PC-9 (cell line): Measurements from ENCODE around the gene TK1. TPM values are rescaled to one million over a fixed set of nuclear protein-coding genes. Genes with fewer than 3 reads are reported as not detected.

Source experiments
- BruUV-seq: library from RNA; stranded (reverse); fragments of 400-500 nt; replicated peaks from 2 replicates; lab custom pipeline; 2021; lab: Mats Ljungman, UMichigan
- CTCF ChIA-PET: fragments of 300-600 bp; sonication (Branson Sonifier 250); formaldehyde crosslinking; loops from one replicate; lab custom pipeline; 2022; ENCODE audit warnings: antibody characterized with exemption; lab: Charles Lee
- POLR2A ChIA-PET: fragments of 300-600 bp; sonication (Branson Sonifier 250); formaldehyde crosslinking; loops from one replicate; lab custom pipeline; 2022; ENCODE audit warnings: antibody characterized with exemption; ENCODE audit not compliant: unreplicated experiment; lab: Charles Lee
- DNase-seq, 2 experiments: peaks; one replicate each; pipeline versions ENCODE4 v3.0.0 to v3.0.0-alpha.2; 2015 to 2022; ENCODE audit warnings: mixed read lengths in 1 of 2
- H2AFZ ChIP-seq: fragments of 200-600 bp; sonication (generic); 2 replicates; pipeline ENCODE4 v1.8.1; 2017; ENCODE audit warnings: antibody characterized with exemption
- H3F3A ChIP-seq: fragments of 200-600 bp; sonication (generic); 2 replicates; pipeline ENCODE4 v1.8.1; 2017; ENCODE audit warnings: antibody characterized with exemption, mild to moderate bottlenecking, low read depth; ENCODE audit not compliant: insufficient read depth
- H3K27ac ChIP-seq: fragments of 200-600 bp; sonication (generic); 2 replicates; pipeline ENCODE4 v1.6.1; 2016; ENCODE audit warnings: mixed run types
- H3K27me3 ChIP-seq: fragments of 200-600 bp; sonication (generic); 2 replicates; pipeline ENCODE4 v1.6.1; 2016; ENCODE audit warnings: low read depth, mixed run types; ENCODE audit not compliant: insufficient read depth
- H3K36me3 ChIP-seq: fragments of 200-600 bp; sonication (generic); 2 replicates; pipeline ENCODE4 v1.6.1; 2016; ENCODE audit warnings: low read depth, mixed run types
- H3K4me1 ChIP-seq: fragments of 200-600 bp; sonication (generic); replicated peaks from 2 replicates; pipeline ENCODE4 v1.6.1; 2016; ENCODE audit warnings: mixed run types; ENCODE audit not compliant: insufficient read depth
- H3K4me2 ChIP-seq: fragments of 200-600 bp; sonication (generic); 2 replicates; pipeline ENCODE4 v1.6.1; 2017; ENCODE audit warnings: mixed run types
- H3K4me3 ChIP-seq: fragments of 200-600 bp; sonication (generic); 2 replicates; pipeline ENCODE4 v1.6.1; 2016; ENCODE audit warnings: mixed run types
- H3K79me2 ChIP-seq: fragments of 200-600 bp; sonication (generic); 2 replicates; pipeline ENCODE4 v1.6.1; 2017; ENCODE audit warnings: low read depth, mixed run types
- H3K9me2 ChIP-seq: fragments of 200-600 bp; sonication (generic); 2 replicates; pipeline ENCODE4 v1.8.1; 2017; ENCODE audit warnings: mild to moderate bottlenecking; ENCODE audit not compliant: insufficient read depth
- H3K9me3 ChIP-seq: fragments of 200-600 bp; sonication (generic); 2 replicates; pipeline ENCODE4 v1.8.1; 2016; ENCODE audit warnings: low read depth; ENCODE audit not compliant: insufficient read depth
- H4K20me1 ChIP-seq: fragments of 200-600 bp; sonication (generic); 2 replicates; pipeline ENCODE4 v1.8.1; 2017; ENCODE audit not compliant: insufficient read depth
- CTCF ChIP-seq: fragments of 200-600 bp; sonication (generic); conservative IDR thresholded peaks from 2 replicates; pipeline ENCODE4 v1.6.1; 2017; ENCODE audit warnings: mixed run types, antibody characterized with exemption, mild to moderate bottlenecking, moderate library complexity
- EZH2 ChIP-seq: fragments of 200-600 bp; sonication (generic); IDR thresholded peaks from 2 replicates; pipeline ENCODE4 v1.8.0; 2017; ENCODE audit warnings: antibody characterized with exemption, low read depth
- intact Hi-C: fragments of 100-400 bp; cut with micrococcal nuclease; formaldehyde crosslinking; loops from one replicate; pipeline ENCODE4 v1.10.0; 2022; ENCODE audit not compliant: unreplicated experiment
- total RNA-seq: library from RNA; stranded (reverse); gene quantifications from 2 replicates; pipeline ENCODE4 v1.2.3, GENCODE V29; 2021

Gene TK1
- total RNA-seq, 1 experiment from 2014 or later = 137 TPM

GRCh38 chr17:78142119-78142861 is 44.6 kb downstream of the TK1 start:
- ChIA-PET CTCF (interaction anchor here (0.6 to 0.7 kb wide), 4 partner anchors 14 to 1575 kb away, joined by 4 to 19 read pairs (median 14); no protein-coding TSS in a partner anchor), POLR2A (interaction anchor here (0.5 to 0.6 kb wide), 5 partner anchors 8 to 136 kb away, joined by 3 to 37 read pairs (median 3); partner anchors contain the start of gene TMC6)
- H3K4me1 ChIP-seq = peaks cover 53% of the 10 kb centered on the region
- H3K9me2 ChIP-seq = no peaks in the 10 kb centered on the region
- intact Hi-C loops = loop anchor here (1.0 kb wide), 2 partner anchors 27 to 45 kb away; partner anchors contain the start of genes AFMID and TK1
- DNase-seq = peak; percentile 88 to 95
- peak overlapping the region; percentile 77 for H3K27ac ChIP-seq
- peaks cover 54% of the 10 kb centered on the region; the same call in 1 of the 2 replicates for H3F3A ChIP-seq
- no peak overlapping the region for H2AFZ ChIP-seq
- no peaks in the 10 kb centered on the region for H3K79me2 ChIP-seq
- H3K4me2 ChIP-seq = peak overlapping the region; percentile 87
- H3K27me3 ChIP-seq = no peaks in the 10 kb centered on the region
- no peak overlapping the region for H3K4me3 ChIP-seq
- H3K9me3 ChIP-seq = no peaks in the 10 kb centered on the region
- TF ChIP-seq CTCF = no peak
- no peak for TF ChIP-seq EZH2
- H3K36me3 ChIP-seq = no peaks in the 10 kb centered on the region
- H4K20me1 ChIP-seq = no peaks in the 10 kb centered on the region
- no TSS peak for BruUV-seq

GRCh38 chr17:78141437-78142118 is 45.3 kb downstream of the TK1 start:
- DNase-seq = no peak
- BruUV-seq = no TSS peak
- Histone ChIP-seq H4K20me1 (no peaks in the 10 kb centered on the region), H3K9me2 (no peaks in the 10 kb centered on the region), H3F3A (peaks cover 54% of the 10 kb centered on the region; the same call in 1 of the 2 replicates), H2AFZ (no peak overlapping the region), H3K9me3 (no peaks in the 10 kb centered on the region), H3K4me3 (peak overlapping the region; percentile 23; the same call in 1 of the 2 replicates), H3K4me2 (peak overlapping the region; percentile 87), H3K4me1 (peaks cover 53% of the 10 kb centered on the region), H3K27ac (peak overlapping the region; percentile 77), H3K79me2 (no peaks in the 10 kb centered on the region), H3K36me3 (no peaks in the 10 kb centered on the region), H3K27me3 (no peaks in the 10 kb centered on the region)
- intact Hi-C loops = loop anchor here (1.0 kb wide), 2 partner anchors 28 to 46 kb away; partner anchors contain the start of genes AFMID and TK1
- POLR2A ChIA-PET = interaction anchor here (0.6 kb wide), 2 partner anchors 8 to 35 kb away, joined by 19 to 37 read pairs; no protein-coding TSS in a partner anchor
- CTCF ChIA-PET = interaction anchor here (0.6 to 0.7 kb wide), 3 partner anchors 93 to 1576 kb away, joined by 9 to 19 read pairs (median 18); no protein-coding TSS in a partner anchor
- TF ChIP-seq EZH2 (no peak), CTCF (no peak)
